ENCODE data around the gene DPPA5. TPM values are rescaled to one million over a fixed set of nuclear protein-coding genes. Genes with fewer than 3 reads are reported as not detected.

Gene DPPA5
- total and polyA plus RNA-seq, 9 of the 15 experiments (the other 6 are each of a cell fraction or from before 2014, with no cell fraction given) = not detected

DNA sequence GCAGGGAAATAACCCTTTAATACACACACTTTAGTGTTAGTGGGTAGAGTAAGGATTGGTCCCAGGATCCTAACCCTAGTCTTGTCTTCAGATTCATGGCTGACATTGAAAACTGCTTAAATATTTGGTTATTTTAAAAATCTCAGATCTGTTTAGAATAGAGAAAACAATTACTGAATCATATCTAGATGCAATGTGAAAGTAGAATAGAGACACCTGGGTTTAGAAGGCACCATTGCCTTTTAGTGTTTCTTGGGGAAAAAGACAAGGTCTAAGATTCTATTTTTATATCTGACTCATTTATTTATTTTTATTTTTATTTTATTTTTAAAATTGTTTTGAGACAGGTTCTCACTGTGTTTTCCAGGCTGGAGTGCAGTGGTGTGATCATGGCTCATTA, 46.6 kb upstream of the DPPA5 start (continued):
- no peak for TF ChIP-seq ZBTB9 (CRISPR knock-in tag; IDR thresholded peaks at IDR 0.05)
- no peak for TF ChIP-seq AFF4 (CRISPR knock-in tag; IDR thresholded peaks at IDR 0.05)
- TF ChIP-seq EP400 (IDR thresholded peaks at IDR 0.05) = no peak
- no peak for TF ChIP-seq AFF1 (IDR thresholded peaks at IDR 0.05; ENCODE audit: low read depth in 1 of 2, partially characterized antibody in 2 of 2)
- no peak for TF ChIP-seq KLF1 (tag; IDR thresholded peaks at IDR 0.05)
- TF ChIP-seq CBX1 (IDR thresholded peaks at IDR 0.05; ENCODE audit: low read depth) = no peak
- TF ChIP-seq CREB5 (CRISPR knock-in tag; IDR thresholded peaks at IDR 0.05) = no peak
- no peak for TF ChIP-seq ZNF717 (CRISPR knock-in tag; IDR thresholded peaks at IDR 0.05)

All from K562 (cell line).